Hematopoietic multipotent progenitor cell treated with erythropoietin and hydrocortisone succinate and interleukin-3 and kit ligand, for 8 days (in vitro differentiated cells): ENCODE measurements around the gene CRACR2B.

Source experiments
- DNase-seq: peaks from one replicate; pipeline ENCODE4 v3.0.0-alpha.2; 2015

Gene CRACR2B

DNA sequence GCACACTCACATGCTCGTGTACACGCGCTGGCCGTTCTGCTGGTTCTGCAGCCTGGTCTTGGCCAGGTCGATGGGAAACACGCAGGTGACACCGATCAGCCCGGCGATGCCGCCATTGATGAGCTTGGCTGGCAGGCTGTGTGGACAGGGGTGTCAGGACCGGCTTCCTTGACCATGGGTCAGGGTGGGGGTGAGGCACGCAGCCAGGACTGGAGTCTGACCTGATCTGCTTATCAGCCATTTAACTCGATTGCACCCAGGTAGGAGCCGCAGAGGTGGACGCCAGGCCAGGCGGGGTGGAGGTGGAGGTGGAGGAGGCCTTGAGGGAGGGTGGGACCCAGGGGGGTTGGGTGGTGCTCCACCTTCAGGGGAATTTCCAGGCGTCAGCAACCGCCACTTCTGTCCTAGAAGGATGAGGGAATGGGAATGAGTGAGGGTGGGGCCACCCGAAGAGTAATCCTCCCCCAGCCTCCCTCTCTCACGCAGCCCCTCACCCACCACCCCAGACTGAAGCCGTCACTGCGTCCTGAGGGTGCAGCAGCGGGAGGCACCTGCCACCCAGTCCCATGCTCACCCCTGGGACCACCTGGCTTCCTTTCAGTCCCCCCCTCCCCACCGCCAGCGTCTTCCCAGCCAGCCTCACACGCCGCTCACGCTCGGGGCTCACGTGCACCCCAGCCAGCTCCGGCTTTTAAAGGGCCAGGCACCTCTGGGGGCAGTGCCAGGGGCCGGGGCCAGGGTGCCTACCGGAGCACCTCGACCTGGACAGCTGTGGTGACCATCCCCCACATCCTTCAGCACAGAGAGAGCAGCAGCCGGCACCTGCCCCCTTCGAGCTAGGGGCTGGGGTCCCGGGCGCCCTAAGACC, 32.7 kb upstream of the CRACR2B start:
- DNase-seq = no peak

DNA sequence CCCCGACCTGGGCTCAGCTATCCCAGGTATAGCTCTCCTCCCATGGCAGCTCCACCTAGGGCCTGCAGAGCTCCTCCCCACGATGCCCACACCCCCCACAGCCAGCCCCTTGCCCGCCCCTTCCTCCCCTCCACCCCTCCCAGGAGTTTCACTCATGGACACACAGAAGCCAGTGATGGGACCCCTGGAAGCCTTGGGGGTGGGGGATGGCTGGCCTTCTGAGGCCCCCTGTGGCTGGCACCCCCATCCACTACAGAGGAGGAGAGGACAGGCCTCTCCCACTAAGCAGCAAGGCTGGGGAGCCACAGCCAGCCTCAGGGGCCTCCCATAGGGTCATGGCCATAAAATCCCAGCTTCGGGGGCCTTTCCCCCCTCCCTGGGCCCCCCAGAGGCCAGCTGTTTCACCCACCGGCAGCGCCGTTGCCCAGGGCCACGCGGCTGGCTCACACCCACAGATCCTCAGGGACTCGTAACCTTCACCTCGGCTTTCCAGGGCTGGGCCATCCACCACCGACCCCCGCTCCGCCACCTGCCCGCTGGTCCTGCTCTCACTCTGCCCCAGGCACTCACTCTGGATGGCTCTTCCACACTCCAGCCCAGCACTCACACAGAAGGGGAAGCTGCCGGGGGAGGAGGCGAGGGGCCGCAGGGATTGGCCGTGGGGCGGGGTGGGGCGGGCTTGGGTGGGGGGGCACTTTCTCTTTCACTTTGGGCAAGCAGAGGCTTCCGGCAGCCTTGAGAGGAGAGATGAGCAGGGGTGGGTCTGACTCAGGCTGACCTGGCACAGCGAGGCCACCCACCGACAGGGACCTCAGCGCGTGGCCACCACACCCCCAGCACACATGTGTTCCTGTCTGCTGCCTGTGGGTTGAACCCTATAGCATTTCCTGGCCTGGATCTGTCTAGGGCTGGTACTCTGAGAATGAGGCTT, 31.8 kb upstream of the CRACR2B start:
- peak; percentile 73 for DNase-seq

DNA sequence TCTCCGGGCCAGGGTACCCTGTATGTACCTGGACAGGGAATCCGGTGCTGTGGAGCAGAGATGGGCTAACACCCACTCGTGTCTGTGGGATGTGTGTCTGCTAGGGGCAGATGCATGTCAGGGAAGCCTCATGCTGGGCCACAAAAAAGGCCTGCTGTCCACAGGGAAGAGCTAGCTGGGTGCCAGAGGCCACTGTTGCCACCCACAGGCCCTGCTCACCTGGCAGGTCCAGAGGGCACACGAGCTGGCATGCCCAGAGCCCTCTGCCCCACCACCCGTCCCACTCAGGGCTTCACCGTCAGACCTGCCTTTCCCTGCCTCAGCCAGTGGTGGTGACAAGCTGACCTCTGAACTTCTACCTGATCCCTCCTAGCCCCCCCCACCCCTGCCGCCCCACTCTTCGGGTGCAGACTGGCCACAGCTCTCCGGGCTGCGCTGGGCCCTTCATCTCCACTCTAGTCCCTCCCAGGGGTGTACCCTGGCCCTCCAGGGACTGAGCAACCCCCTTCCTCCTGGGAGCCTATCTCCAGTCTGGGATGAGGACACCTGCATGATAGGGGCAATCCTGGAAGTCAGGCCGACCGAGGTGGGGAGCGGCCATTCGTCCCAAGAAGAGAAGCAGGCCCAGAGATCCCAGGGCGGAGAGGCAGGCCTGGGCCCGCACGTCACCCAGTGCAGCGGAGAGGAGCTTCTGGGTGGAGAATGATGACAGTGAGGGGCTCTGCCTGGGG, 31.0 kb upstream of the CRACR2B start:
- DNase-seq = no peak

DNA sequence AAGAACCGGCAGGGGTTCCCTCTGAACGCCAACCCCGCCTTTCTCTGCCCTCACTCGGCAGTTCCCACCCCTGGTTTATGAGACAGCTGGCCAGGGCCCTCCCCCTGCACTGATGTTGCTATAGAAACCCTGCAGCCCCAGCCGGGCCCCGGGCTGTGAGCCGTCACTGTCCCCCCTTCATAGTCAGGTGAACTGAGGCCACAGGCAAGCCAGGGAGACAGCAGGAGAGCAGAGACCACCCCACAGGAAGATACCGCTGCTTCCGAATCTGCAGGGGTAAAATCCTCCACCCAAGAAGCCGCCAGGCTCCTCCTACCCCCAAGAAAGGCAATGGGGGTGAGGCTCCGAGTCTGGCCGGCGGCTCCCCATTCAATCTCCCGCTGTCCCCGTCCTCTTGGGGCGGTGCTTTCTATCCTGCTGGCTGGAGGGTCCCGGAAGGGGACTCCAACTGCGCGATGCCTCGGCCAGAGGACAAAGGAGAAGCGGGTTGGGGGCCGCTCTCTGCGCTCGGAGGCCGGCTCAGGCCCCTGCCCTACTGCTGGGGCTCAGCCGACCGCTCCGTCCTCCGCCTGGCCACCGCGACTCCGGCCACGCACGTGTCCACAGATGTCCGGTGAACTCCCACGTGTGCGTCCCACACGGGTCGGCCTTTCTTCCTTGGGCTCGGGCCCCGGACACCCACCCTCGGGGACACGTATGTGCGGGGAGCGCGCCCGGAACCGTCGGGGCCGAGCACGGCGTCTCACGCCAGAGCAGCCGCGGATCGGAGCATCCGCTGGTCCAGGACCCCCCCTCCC, 30.2 kb upstream of the CRACR2B start:
- peak; percentile 73 for DNase-seq

DNA sequence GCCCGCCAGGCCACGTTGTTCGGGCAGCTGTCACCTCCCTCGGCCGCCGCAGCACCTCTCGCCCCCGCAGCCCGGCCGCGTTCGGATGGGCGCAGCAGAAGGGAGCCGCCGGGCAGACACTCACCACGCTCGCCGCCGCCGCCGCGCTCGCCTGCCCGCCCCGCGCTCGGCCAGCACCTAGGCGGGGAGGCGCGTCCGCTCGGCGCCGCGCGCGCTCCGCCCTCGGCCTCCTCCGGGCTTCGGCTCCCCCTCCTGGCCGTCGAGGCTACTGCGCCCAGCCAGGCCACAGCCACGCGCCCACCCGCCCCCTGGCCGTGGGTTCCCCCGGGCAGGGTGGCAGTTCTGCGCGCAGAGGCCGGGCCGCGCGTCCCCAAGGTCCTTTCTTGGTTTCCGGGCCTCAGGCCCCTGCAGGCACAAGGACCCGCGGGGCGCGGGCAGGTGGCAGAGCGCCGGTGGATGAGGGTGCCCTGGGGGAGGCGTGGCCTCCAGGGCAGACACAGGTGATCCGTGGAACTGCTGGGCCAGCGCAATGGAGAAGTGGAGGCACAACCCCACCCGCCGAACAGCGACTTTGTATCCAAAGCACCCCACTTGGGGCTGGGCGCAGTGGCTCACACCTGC, 29.5 kb upstream of the CRACR2B start, which contains the start of gene SLC25A22:
TSS of gene SLC25A22 (minus strand) at position 189 of the 621 bp plus-strand sequence. CDS start 3,275 bp downstream, outside the sequence.
- DNase-seq = peak; percentile 77

DNA sequence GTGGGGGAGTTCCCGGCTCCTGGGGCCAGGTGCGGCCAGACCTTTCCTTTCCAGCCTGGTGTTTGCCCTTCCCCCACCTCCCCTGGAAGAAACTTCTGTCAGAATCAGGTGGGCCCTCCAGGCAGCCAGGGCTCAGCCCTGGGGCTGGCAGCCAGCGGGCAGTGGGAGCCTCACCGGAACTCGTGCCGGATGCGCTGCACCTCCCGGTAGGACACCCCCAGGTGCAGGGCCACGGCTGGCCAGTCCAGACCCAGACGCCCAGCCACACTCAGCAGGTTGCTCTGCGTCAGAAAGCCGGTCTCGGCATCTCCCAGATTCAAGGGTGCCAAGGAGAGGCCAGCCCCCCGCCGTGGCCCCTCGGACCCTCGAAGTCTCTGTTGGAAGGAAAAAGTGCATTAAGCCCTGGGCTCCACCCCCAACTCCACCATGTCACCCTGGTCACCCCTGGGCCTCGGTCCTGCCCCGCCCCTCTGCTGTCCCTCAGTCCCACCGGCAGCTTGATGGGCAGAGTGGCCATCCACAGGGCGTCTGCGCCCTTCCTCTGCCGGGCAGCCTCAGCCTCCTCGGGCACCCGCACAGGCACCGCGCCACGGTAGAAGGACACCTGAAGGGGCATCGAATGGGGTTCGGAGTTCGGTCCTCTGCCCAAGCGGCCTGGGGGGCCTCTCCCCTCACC, 27.9 kb upstream of the CRACR2B start:
- DNase-seq = no peak

DNA sequence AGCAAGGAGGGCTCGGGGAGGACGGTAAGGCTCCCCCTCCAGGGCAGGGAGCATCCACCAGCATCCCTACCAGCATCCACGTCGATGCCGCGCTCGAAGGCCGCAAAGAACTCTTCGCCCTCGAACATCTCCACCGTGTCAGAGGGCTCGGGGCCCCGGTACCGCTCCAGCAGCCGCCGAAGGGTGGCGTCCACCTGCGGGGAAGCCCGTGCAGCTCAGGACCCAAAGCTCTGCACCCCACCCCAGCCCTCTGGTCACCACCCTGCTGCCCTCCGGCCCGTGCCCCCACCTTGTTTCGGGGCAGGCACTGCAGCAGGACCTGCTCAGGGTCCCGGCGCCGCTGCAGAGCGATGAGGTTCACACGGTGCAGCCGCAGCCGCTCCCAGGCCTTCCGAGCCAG, 27.2 kb upstream of the CRACR2B start:
- DNase-seq = no peak

DNA sequence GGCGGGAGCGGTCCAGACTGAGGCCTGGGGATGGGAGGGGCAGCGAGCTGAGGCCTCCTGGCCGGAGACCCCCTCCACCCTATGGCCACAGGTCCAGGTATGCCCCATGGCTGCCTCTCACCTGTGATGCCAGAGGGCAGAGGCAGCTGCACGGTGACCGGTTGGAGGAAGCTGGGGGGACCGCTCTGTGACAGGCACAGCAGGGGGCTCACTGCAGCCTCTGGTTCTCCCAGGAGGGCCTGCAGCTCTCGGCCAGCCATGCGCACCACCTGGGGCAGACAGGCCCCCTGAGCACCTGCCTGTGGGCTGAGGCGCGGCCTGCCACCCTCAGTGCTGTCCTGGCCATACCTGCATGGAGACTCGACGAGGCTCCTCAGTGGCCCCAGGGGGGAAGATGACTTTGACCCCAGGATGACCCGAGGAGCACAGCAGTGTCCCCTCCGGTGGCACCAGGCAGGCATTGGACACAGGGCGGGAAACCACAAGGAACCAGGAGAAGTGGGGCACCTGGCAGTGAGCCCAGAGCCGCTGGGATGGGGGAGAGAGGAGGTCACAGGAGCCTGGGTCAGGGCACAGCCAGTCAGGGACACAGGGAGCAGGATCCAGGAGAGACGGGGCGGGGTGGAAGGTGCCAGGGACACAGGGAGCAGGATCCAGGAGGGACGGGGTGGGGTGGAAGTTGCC, 26.5 kb upstream of the CRACR2B start:
- no peak for DNase-seq

DNA sequence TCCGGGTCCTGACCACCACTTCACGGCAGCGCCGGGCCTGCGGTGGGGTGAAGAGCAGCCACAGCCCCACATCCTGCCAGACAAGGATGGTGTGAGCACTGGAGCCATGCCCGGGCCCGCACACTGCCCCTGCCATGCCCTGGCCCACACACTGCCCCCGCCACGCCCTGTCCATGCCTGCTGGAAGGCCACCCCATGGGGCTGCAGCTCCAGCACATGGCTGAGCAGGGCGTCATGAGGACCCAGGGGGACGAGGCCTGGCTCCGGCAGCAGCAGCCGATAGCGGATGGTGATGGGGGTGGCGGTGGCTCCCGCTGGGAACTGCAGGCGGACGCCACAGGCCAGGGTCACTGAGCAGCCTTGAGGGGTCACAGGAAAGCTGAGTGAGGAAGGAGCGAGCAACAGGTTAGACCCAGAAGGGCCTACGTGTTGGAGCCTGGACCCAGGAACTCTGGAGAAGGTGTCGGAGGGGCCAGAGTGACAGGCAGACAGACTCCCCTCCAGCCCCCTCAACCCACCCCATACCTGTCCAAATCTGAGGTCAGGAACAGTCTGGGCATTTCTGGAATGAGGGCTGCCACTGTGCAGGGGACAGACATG, 25.6 kb upstream of the CRACR2B start:
- no peak for DNase-seq

DNA sequence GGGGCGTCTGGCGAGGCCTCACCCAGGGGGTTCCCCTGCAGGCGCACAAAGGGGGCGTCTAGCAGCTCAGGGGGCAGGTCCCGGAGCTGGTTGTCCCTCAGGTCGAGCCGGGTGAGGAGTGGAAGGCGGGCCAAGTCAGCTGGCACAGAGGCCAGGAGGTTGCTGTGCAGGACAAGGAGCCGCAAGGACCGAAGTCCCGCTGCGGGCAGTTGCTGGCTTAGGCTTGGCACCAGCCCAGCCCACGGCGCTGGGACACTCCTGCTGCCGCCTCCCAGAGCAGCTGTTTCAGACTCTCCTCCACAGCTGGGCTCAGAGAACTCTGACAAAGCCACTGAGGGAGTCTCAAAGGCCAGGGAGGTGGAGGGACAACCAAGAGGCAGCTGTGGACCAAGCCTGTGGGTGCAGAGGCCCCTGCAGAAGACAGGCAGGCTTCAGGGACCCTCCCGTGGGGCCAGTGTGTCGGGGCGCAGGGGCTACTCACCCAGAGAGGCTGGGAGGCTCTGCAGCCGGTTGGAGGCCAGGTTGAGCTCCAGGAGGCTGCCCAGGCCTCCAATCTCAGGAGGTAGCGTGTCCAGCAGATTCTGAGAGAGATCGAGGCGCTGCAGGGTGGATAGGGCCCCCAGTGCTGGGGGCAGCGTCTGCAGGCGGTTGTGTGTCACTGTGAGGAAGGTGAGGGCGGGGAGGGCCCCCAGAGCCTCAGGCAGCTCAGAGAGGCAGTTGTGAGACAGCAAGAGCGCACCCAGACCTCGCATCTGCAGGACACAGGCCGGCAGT, 24.8 kb upstream of the CRACR2B start:
- DNase-seq = no peak

DNA sequence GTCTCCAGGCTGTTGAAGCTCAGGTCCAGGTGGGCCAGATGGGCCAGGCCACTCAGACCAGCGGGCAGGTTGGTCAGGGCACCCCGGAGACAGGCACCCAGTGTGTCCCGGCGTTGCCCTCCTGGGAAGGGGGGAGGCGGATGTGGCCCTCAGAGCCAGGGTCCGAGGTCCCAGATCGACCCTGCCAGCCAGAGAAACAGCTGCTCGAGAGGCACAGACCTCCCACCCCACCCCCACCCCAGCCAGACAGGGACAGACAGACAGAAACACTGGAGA, 24.3 kb upstream of the CRACR2B start:
- DNase-seq = no peak

DNA sequence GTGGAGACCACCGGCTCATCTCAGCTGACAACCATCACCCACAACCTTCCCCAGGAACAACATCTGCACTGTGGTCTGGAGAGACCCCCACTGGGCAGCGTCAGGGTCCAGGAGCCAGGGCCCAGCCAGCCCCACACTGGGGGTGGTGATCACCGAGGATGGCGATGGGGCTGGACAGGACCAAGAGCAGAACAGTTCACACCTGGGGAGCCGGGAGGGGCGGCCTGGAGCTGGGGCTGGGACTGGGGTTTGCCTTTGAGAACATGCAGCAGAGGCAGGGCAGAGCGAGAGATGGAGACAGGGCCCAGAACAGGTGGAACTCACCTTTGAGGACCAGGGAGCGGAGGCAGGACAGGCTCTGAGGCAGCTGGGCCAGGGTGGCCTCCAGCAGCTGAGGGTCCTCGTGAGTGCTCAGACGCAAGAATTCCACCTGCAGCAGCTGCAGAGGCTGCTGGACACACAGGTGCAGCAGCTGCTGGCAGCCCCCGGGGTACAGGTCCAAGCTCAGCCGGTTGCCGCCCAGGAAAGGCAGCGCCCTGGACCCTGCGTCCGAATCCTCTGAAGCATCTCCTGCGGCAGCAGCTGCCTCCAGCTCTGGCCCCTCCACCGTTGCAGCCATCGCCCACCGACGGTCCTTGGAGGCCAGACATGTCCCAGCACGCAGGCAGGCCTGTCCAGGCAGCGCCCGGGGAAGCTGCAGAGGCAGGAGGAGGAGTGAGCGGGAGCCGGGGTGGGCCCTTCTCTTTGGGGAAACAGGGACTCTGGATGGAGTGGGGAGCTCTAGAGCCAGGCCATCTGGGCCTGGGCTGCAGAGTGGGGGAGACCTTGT, 23.7 kb upstream of the CRACR2B start:
- no peak for DNase-seq

DNA sequence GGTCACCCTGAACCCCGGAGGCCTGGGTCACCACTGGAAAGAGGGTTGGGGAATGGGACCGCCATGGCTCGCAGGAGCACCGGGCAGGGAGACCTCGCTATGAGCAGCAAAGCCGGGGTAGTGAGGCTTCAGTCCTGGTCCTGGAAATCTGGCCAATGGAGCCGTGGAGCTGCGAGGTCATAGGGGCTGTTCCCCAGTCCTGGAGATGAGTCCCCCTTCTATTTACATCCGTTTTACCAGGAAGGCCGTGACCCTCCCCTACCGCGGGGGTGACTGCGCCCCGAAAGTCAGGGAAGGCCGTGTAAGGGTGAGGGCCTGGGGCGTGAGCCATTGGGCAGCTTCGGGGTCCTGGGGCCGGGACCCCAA, 23.1 kb upstream of the CRACR2B start:
- DNase-seq = peak; percentile 12

DNA sequence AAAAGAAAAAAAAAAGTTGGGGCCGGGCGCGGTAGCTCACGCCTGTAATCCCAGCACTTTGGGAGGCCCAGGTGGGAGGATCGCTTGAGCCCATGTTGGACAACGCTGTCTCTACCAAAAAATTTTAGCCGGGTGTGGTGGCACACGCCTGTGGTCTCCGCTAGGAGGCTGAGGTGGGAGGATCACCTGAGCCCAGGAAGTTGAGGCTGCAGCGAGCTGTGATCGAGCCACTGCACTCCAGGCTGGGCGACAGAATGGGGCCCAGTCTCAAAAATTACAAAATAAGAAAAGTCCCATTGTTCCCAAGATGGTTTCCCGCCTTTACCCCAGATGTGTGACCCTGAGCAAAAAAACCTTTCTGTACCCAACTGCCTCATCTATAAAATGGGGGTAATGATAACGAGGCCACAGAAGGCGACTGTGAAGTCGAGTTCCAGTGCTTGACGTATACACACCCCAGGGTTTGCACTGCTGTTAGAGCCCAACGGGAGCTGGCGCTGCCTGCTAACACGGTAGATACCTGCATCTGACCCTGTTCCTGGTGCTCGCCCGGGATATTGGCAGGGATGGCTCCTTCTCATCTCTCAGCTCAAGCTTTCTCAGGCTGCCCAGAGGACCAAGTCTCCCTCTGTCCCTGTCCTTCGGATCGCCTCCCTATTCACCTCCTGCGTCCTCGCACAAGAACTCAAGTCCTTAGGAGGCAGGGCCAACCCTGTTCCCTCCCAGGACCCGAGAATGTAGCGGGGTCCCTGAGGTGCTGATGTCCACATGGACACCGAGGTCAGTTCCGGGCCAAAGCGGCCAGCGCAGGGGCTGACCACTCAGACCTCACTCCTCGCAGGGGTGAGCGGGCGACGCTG, 19.1 kb upstream of the CRACR2B start:
- peak; percentile 46 for DNase-seq

DNA sequence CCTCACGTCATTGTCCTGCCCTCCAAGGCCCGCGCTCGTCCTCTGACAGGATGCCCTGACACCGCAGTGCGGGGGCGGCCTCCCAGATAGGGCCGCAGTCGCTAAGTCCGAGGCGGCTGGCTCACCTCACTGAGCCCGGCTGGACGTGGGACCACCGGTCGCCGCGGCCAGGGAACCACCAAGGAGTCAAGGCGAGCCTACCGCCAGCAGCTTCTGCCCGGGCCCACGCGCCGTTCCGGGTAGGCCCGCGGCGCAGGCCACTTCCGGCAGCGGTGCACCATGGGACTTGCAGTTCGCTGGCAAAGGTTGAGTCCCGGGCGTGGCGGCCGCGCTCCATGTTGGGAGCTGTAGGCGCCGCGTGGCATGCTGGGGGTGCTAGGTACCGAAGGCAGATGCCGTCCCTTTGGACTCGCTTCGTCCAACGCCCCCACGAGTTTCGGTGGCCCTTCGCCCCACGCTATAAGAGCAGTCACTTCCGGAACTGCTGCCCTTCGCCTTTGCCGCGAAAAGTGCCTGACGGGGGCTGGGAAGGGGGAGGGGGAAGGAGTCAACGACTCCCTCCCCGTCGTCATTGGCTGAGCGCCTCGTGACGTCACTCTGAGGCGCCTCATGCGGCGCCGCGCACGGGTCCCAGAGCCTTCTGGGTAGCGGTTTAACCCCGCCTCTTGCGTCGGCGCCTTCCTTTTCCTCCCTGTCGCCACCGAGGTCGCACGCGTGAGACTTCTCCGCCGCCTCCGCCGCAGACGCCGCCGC, 18.3 kb upstream of the CRACR2B start, which contains the start of gene RPLP2:
TSS of gene RPLP2 (plus strand) at position 681 of the 753 bp plus-strand sequence. CDS start 268 bp downstream, outside the sequence.
- peak; percentile 97 for DNase-seq

DNA sequence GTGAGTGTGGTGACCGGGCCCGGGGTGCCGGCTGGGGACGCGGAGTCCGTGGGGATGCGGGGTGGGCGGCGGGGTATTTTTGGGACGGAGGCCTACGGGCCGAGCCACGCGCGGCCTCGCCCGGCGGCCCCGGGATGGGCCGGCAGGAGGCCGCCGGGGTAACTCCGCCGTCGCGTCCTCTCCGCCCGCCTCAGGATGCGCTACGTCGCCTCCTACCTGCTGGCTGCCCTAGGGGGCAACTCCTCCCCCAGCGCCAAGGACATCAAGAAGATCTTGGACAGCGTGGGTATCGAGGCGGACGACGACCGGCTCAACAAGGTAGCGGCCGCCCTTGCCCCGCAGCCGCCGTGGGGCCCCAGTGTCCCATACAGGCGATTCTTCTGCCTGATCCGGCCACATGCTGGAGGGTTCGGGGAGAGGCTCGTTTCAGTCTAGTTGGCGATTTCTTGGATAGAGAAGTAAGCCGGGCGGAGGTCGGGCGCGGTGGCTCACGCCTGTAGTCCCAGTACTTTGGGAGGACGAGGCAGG, 17.6 kb upstream of the CRACR2B start:
- DNase-seq = no peak
